T-helper 1 cell treated with Interleukin-12 subunit alpha and Interleukin-12 subunit beta and Interleukin-4 antibody, amounts not matched to agents 30 μg/mL and 1 μg/mL, for 36 hours (primary cell): ENCODE data around the gene TNNC2.
A peak's percentile ranks its signal among the peaks of the same experiment; 100 is the strongest.
"Not testable (repeated sequence)": the region's sequence is repeated elsewhere in the genome, so short reads cannot be mapped to it uniquely, and the experiment has no call there.

Experiments used
- H3K27ac Mint-ChIP-seq: one replicate; pipeline ENCODE4 v1.8.0; 2021; ENCODE audit warnings: mild to moderate bottlenecking, mixed read lengths
- H3K27me3 Mint-ChIP-seq: one replicate; pipeline ENCODE4 v1.8.0; 2021; ENCODE audit warnings: low read depth, mixed read lengths
- H3K36me3 Mint-ChIP-seq: one replicate; pipeline ENCODE4 v1.8.0; 2021; ENCODE audit warnings: low read depth, mixed read lengths
- H3K4me1 Mint-ChIP-seq: one replicate; pipeline ENCODE4 v1.8.0; 2021; ENCODE audit warnings: low read depth, mixed read lengths
- H3K4me3 Mint-ChIP-seq: one replicate; pipeline ENCODE4 v1.8.0; 2021; ENCODE audit warnings: mild to moderate bottlenecking, moderate library complexity, mixed read lengths
- H3K9me3 Mint-ChIP-seq: one replicate; pipeline ENCODE4 v1.8.0; 2021; ENCODE audit warnings: mixed read lengths

The TNNC2 gene

DNA sequence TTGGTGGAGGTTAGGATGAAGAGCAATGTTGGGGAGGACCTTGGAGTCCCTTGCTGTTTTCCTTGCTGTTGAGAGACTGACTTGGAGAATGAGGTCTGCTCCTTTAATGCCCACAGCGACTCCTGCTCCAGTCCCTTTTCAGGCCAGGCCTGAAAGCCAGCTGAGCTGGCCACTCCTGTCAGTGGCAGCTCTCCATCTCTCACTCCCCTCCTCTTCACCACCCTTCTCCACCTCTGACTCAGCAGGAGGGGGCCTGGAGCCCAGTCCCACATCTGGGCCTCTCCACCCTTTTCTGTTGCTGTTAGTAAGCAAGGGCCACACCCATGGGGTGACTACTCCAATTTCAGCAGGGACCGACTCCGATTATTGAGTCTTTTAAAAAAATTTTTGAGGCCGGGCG, 8.7 kb upstream of the TNNC2 start:
- peaks cover 8% of the 10 kb centered on the region for H3K27me3 Mint-ChIP-seq
- peaks cover 4% of the 10 kb centered on the region for H3K4me1 Mint-ChIP-seq
- H3K9me3 Mint-ChIP-seq: no peaks in the 10 kb centered on the region
- H3K27ac Mint-ChIP-seq: no peak overlapping the region
- H3K36me3 Mint-ChIP-seq: no peaks in the 10 kb centered on the region
- H3K4me3 Mint-ChIP-seq: peak overlapping the region; percentile 25

DNA sequence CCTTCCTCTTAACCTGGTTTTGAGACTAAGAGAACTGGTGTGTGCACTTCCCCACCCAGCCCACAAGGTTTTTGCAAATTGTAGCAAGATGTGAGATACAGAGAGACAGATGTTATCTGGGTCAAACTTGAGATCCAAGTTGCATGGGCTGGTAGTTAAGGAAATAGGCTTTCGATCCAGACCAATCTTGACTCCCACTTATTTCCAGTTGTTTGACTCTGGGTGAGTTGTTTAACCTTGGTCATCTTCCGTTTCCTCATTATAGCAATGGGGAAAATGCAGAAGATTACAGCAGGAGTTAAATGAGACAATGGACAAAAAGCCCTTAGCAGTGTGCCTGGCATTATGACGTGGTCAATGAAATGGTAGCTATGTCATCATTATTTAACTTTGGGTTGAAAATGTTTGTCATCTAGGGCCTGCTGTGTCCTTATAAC, 8.2 kb upstream of the TNNC2 start:
- peaks cover 11% of the 10 kb centered on the region for H3K27me3 Mint-ChIP-seq
- no peaks in the 10 kb centered on the region for H3K9me3 Mint-ChIP-seq
- peak overlapping the region; percentile 28 for H3K4me3 Mint-ChIP-seq
- peaks cover 4% of the 10 kb centered on the region for H3K4me1 Mint-ChIP-seq
- no peak overlapping the region for H3K27ac Mint-ChIP-seq
- no peaks in the 10 kb centered on the region for H3K36me3 Mint-ChIP-seq

GRCh38 chr20:45834797-45835161, 7.7 kb upstream of the TNNC2 start:
- Mint-ChIP-seq H3K4me3 (peak overlapping the region; percentile 42), H3K36me3 (no peaks in the 10 kb centered on the region), H3K27me3 (peaks cover 15% of the 10 kb centered on the region), H3K4me1 (peaks cover 4% of the 10 kb centered on the region), H3K27ac (no peak overlapping the region), H3K9me3 (no peaks in the 10 kb centered on the region)

DNA sequence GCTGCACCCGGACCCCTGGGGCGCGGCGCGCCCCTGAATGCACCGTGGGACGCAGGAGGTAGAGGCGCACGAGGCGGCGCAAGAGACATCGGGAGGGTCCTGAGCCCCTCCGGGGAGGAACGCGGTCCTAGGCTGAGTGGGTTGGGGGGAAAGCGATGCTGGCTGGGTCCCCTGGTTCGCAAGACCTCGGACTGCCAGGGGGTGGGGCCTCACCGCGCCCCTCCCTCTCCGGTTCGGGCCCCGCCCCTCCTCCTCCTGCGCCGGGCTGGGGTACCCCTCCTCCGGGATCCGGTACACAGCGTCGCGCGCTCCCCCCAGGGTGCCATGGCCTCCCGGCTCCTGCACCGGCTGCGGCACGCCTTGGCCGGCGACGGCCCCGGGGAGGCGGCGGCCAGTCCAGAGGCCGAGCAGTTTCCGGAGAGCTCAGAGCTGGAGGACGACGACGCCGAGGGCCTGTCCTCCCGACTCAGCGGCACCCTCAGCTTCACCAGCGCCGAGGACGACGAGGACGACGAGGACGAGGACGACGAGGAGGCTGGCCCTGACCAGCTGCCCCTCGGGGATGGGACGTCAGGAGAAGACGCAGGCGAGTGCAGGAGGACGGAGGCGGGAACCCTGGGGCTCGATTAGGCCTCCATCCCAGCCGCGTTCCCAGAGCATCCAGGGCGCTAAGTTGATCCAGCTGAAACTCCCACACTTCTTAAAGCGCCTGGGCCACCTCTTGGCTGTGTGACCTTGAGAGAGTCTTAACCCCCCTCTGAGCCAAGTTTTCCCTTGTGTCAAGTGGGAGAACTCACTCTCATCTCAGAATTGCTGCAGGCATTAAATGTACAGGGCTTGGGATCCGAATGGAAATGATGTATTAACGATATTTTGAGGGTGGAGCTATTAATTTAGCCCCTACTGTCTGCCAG, 7.0 kb upstream of the TNNC2 start:
- H3K27ac Mint-ChIP-seq: no peak overlapping the region

GRCh38 chr20:45833030-45833882, 6.1 kb upstream of the TNNC2 start, which contains the start of gene SNX21:
Gene SNX21, plus strand, starts transcription at chr20:45833799. Its CDS starts 121 bp downstream, at chr20:45833920.
- no peak within 1 kb of the TSS for H3K27ac Mint-ChIP-seq
- H3K9me3 Mint-ChIP-seq: no peaks in the 10 kb centered on the region
- peaks cover 4% of the 10 kb centered on the region for H3K4me1 Mint-ChIP-seq
- H3K36me3 Mint-ChIP-seq: no peaks in the 10 kb centered on the region
- peaks cover 18% of the 10 kb centered on the region for H3K27me3 Mint-ChIP-seq
- peak within 1 kb of the TSS; percentile 74 for H3K4me3 Mint-ChIP-seq

More for the DNA sequence above, 7.0 kb upstream of the TNNC2 start:
- H3K9me3 Mint-ChIP-seq: no peaks in the 10 kb centered on the region
- H3K27me3 Mint-ChIP-seq: peaks cover 15% of the 10 kb centered on the region
- peak overlapping the region; percentile 42 for H3K4me3 Mint-ChIP-seq
- peaks cover 4% of the 10 kb centered on the region for H3K4me1 Mint-ChIP-seq
- no peaks in the 10 kb centered on the region for H3K36me3 Mint-ChIP-seq

DNA sequence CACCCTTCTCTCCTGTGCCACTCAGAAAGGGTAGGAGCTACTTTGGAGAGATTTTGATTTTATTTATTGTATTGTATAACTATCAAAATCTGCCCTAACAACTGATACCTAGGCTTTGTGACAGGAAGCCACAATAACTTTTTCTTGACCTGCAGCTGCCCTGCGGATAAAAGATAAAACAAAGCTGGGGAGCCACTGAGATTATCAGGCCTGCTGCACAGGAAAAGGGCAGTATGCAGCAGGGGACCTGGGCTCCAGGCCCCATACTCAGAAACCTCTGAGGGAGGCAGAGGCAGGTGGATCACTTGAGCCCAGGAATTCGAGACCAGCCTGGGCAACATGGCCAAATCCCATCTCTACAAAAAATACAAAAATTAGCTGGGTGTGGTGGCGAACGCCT, 5.5 kb upstream of the TNNC2 start:
- Mint-ChIP-seq H3K27me3 (peaks cover 20% of the 10 kb centered on the region), H3K4me3 (peak overlapping the region; percentile 74), H3K36me3 (no peaks in the 10 kb centered on the region), H3K9me3 (no peaks in the 10 kb centered on the region), H3K4me1 (peaks cover 4% of the 10 kb centered on the region), H3K27ac (no peak overlapping the region)

GRCh38 chr20:45829673-45830106, 2.6 kb upstream of the TNNC2 start:
- H3K4me3 Mint-ChIP-seq, H3K9me3 Mint-ChIP-seq, H3K36me3 Mint-ChIP-seq, H3K27ac Mint-ChIP-seq, H3K4me1 Mint-ChIP-seq: not testable (repeated sequence)
- peaks cover 26% of the 10 kb centered on the region for H3K27me3 Mint-ChIP-seq

DNA sequence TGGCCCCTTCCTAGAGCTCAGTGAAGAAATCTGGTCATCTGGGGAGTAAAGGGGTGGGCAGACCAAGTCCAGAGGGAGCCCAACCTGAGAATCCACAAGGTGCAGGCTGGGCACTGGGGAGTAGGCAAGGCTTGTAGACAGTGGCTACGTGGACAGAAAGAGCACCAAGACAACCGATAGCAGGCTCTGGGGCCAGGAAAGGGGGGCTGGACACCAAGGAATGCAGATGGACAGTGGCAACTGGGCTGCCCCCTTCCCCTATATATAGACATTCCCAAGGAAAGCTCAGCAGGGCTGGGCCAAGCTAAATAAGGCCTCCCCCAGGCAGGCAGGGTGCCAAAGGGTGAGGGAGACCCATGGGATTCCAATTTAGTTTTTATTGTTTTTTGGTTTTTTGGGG, 1.5 kb upstream of the TNNC2 start:
- H3K36me3 Mint-ChIP-seq: peaks cover 2% of the 10 kb centered on the region
- no peak overlapping the region for H3K27ac Mint-ChIP-seq
- no peaks in the 10 kb centered on the region for H3K9me3 Mint-ChIP-seq
- no peak overlapping the region for H3K4me3 Mint-ChIP-seq
- peaks cover 13% of the 10 kb centered on the region for H3K4me1 Mint-ChIP-seq
- peaks cover 37% of the 10 kb centered on the region for H3K27me3 Mint-ChIP-seq

DNA sequence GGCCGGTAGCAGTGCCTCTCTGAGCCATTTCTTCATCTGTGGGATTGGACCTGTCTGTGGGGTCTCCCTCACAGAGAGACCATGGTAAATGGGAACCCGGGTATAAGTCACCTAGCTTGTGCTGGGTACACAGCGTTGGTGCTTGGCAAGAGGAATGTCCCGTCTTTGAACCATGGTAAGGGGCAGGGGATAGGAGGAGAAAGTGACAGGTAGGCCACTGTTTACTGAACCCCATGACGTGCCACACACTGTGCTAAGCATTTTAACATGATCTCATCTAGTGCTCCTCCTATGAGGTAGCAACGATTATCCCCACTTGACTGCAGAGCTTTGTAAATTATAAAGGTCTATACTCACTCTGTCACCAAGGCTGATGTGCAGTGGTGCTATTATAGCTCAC, 600 bp upstream of the TNNC2 start:
- Mint-ChIP-seq H3K36me3 (peaks cover 2% of the 10 kb centered on the region), H3K27me3 (peaks cover 41% of the 10 kb centered on the region), H3K9me3 (no peaks in the 10 kb centered on the region), H3K27ac (no peak overlapping the region), H3K4me1 (peaks cover 13% of the 10 kb centered on the region), H3K4me3 (no peak overlapping the region)

GRCh38 chr20:45826381-45827019, 612 bp downstream of the TNNC2 start:
- H3K27ac Mint-ChIP-seq: no peak overlapping the region
- H3K9me3 Mint-ChIP-seq: no peaks in the 10 kb centered on the region
- peaks cover 2% of the 10 kb centered on the region for H3K36me3 Mint-ChIP-seq
- peaks cover 16% of the 10 kb centered on the region for H3K4me1 Mint-ChIP-seq
- H3K4me3 Mint-ChIP-seq: no peak overlapping the region
- H3K27me3 Mint-ChIP-seq: peaks cover 45% of the 10 kb centered on the region

DNA sequence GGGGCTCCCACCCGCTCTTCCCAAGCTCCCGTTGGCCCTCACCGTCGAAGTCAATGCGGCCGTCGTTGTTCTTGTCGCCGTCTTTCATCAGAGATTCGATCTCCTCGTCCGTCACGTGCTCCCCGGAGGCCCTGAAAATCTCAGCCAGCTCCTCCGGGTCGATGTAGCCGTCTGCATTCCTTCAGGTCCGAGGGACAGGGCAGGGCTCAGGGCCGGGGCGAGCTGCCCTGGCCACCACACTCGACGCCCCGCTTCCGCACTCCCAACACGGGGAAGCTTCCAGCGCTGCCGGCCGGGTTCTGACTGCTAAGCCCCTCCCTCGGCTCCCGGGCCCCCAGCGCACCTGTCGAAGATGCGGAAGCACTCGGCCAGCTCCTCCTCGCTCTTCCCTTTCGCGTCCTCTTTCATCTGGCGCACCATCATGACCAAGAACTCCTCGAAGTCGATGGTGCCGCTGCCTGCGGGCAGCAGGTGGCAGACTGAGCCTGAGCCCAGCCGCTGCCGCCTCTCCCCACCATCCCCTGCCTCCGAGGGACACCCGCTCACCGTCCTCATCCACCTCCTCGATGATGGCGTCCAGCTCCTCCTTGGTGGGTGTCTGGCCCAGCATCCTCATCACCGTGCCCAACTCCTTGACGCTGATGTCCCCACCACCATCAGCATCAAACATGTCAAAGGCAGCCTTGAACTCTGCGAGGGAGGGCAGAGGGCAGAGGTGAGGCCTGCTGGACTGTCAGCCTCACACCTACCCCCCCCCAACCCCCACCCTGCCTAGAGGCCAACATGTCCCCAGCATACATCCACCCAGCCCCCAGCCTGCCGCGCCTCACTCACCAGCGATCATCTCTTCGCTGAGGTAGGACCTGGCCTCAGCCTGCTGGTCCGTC, 2.9 kb downstream of the TNNC2 start:
- Mint-ChIP-seq H3K4me3 (peak overlapping the region; percentile 70), H3K27me3 (peaks cover 44% of the 10 kb centered on the region), H3K4me1 (peaks cover 16% of the 10 kb centered on the region), H3K9me3 (no peaks in the 10 kb centered on the region), H3K27ac (no peak overlapping the region), H3K36me3 (peaks cover 2% of the 10 kb centered on the region)

DNA sequence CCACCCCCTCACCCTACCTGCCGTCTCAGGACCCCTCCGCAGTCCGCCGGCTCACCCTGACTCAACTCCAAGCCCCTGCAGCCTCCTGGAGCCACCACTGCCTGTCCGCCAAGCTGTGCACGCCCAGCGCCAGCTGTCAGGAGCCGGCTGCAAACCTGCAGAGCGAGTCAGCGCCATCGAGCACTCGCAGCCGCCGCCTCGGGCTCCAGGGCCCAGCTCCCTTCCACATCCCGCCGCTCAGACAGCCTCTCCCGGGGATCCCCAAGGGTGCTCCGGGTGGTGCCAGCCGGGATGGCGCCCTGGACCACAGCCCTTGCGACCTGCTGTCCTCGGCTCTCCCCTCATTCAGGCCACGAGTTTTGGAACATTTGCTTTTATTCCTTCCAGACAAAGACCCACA, 4.3 kb downstream of the TNNC2 start:
- H3K27me3 Mint-ChIP-seq: peaks cover 39% of the 10 kb centered on the region
- H3K4me1 Mint-ChIP-seq: peaks cover 16% of the 10 kb centered on the region
- no peaks in the 10 kb centered on the region for H3K9me3 Mint-ChIP-seq
- peaks cover 2% of the 10 kb centered on the region for H3K36me3 Mint-ChIP-seq
- no peak overlapping the region for H3K27ac Mint-ChIP-seq
- H3K4me3 Mint-ChIP-seq: no peak overlapping the region

GRCh38 chr20:45821947-45822346, 5.2 kb downstream of the TNNC2 start:
- Mint-ChIP-seq H3K27me3 (peaks cover 39% of the 10 kb centered on the region), H3K27ac (no peak overlapping the region), H3K9me3 (no peaks in the 10 kb centered on the region), H3K36me3 (peaks cover 6% of the 10 kb centered on the region), H3K4me1 (peaks cover 16% of the 10 kb centered on the region), H3K4me3 (no peak overlapping the region)
